T-helper 1 cell treated with Interleukin-12 subunit alpha and Interleukin-12 subunit beta and Interleukin-4 antibody, amounts not matched to agents 30 μg/mL and 1 μg/mL, for 36 hours (primary cell): ENCODE data around the gene GBA2.
A peak's percentile ranks its signal among the peaks of the same experiment; 100 is the strongest.

Source experiments
- H3K27ac Mint-ChIP-seq: one replicate; pipeline ENCODE4 v1.8.0; 2021; ENCODE audit warnings: mild to moderate bottlenecking, mixed read lengths
- H3K27me3 Mint-ChIP-seq: one replicate; pipeline ENCODE4 v1.8.0; 2021; ENCODE audit warnings: low read depth, mixed read lengths
- H3K36me3 Mint-ChIP-seq: one replicate; pipeline ENCODE4 v1.8.0; 2021; ENCODE audit warnings: low read depth, mixed read lengths
- H3K4me1 Mint-ChIP-seq: one replicate; pipeline ENCODE4 v1.8.0; 2021; ENCODE audit warnings: low read depth, mixed read lengths
- H3K4me3 Mint-ChIP-seq: one replicate; pipeline ENCODE4 v1.8.0; 2021; ENCODE audit warnings: mild to moderate bottlenecking, moderate library complexity, mixed read lengths
- H3K9me3 Mint-ChIP-seq: one replicate; pipeline ENCODE4 v1.8.0; 2021; ENCODE audit warnings: mixed read lengths

Gene GBA2

GRCh38 chr9:35690614-35691333, 58.3 kb downstream of the GBA2 start:
- Mint-ChIP-seq H3K9me3 (no peaks in the 10 kb centered on the region), H3K4me3 (peak overlapping the region; percentile 79), H3K27ac (peak overlapping the region; percentile 41), H3K36me3 (no peaks in the 10 kb centered on the region), H3K4me1 (peaks cover 16% of the 10 kb centered on the region), H3K27me3 (no peaks in the 10 kb centered on the region)

- Mint-ChIP-seq H3K4me1 (peaks cover 16% of the 10 kb centered on the region), H3K4me3 (peak overlapping the region; percentile 69), H3K36me3 (no peaks in the 10 kb centered on the region), H3K9me3 (no peaks in the 10 kb centered on the region), H3K27ac (no peak overlapping the region), H3K27me3 (no peaks in the 10 kb centered on the region)
Measured at GRCh38 chr9:35690294-35690613, 58.8 kb downstream of the GBA2 start.

- H3K4me3 Mint-ChIP-seq, result peak within 1 kb of the TSS; percentile 81
- H3K4me1 Mint-ChIP-seq, result peaks cover 16% of the 10 kb centered on the region
- no peaks in the 10 kb centered on the region for H3K9me3 Mint-ChIP-seq
- no peaks in the 10 kb centered on the region for H3K27me3 Mint-ChIP-seq
- peak within 1 kb of the TSS; percentile 55 for H3K27ac Mint-ChIP-seq
- no peaks in the 10 kb centered on the region for H3K36me3 Mint-ChIP-seq
Measured at GRCh38 chr9:35689542-35690293, 59.3 kb downstream of the GBA2 start, which contains the start of gene TPM2. TSS of gene TPM2 (minus strand) at chr9:35689925. CDS start at chr9:35689817, 108 bp downstream.

- H3K27me3 Mint-ChIP-seq, result no peaks in the 10 kb centered on the region
- H3K9me3 Mint-ChIP-seq, result no peaks in the 10 kb centered on the region
- peak overlapping the region; percentile 55 for H3K27ac Mint-ChIP-seq
- peaks cover 16% of the 10 kb centered on the region for H3K4me1 Mint-ChIP-seq
- no peaks in the 10 kb centered on the region for H3K36me3 Mint-ChIP-seq
- peak overlapping the region; percentile 81 for H3K4me3 Mint-ChIP-seq
Measured at GRCh38 chr9:35688558-35689541, 60.2 kb downstream of the GBA2 start.

GRCh38 chr9:35687972-35688557, 61.0 kb downstream of the GBA2 start:
- H3K4me3 Mint-ChIP-seq, result no peak overlapping the region
- H3K27ac Mint-ChIP-seq, result no peak overlapping the region
- H3K36me3 Mint-ChIP-seq, result no peaks in the 10 kb centered on the region
- H3K4me1 Mint-ChIP-seq, result peaks cover 16% of the 10 kb centered on the region
- H3K9me3 Mint-ChIP-seq, result no peaks in the 10 kb centered on the region
- no peaks in the 10 kb centered on the region for H3K27me3 Mint-ChIP-seq

GRCh38 chr9:35687306-35687705, 61.7 kb downstream of the GBA2 start:
- peaks cover 16% of the 10 kb centered on the region for H3K4me1 Mint-ChIP-seq
- no peak overlapping the region for H3K27ac Mint-ChIP-seq
- H3K27me3 Mint-ChIP-seq, result no peaks in the 10 kb centered on the region
- H3K4me3 Mint-ChIP-seq, result no peak overlapping the region
- no peaks in the 10 kb centered on the region for H3K9me3 Mint-ChIP-seq
- H3K36me3 Mint-ChIP-seq, result no peaks in the 10 kb centered on the region
